HL-60 (cell line): Measurements from ENCODE around the gene CREB3L4.
A peak's percentile ranks its signal among the peaks of the same experiment; 100 is the strongest.

ENCODE experiments used
- DNase-seq, 2 experiments: peaks; one replicate each; pipeline ENCODE4 v3.0.0-alpha.2; 2010 to 2020; ENCODE audit warnings: low read depth in 1 of 2, low spot score in 1 of 2
- H3K27ac ChIP-seq: fragments of 250-450 bp; sonication (Bioruptor Pico); replicated peaks from 2 replicates; pipeline ENCODE4 v1.5.1; 2020; ENCODE audit warnings: mild to moderate bottlenecking, moderate library complexity
- H3K27me3 ChIP-seq: fragments of 250-450 bp; sonication (Bioruptor Pico); 2 replicates; pipeline ENCODE4 v1.5.1; 2021; ENCODE audit warnings: mild to moderate bottlenecking, moderate library complexity; ENCODE audit not compliant: insufficient read depth, poor library complexity, severe bottlenecking
- H3K4me3 ChIP-seq: replicated peaks from 2 replicates; pipeline ENCODE4 v1.5.1; 2011; ENCODE audit warnings: mild to moderate bottlenecking, control low read depth, low read length; ENCODE audit not compliant: insufficient read depth
- GABPA ChIP-seq: IDR thresholded peaks from 2 replicates; pipeline ENCODE4 v1.6.1; 2012; ENCODE audit warnings: low read depth
- POLR2AphosphoS5 ChIP-seq: IDR thresholded peaks from 2 replicates; pipeline ENCODE4 v1.6.1; 2012; ENCODE audit warnings: low read depth
- SPI1 ChIP-seq: IDR thresholded peaks from 2 replicates; pipeline ENCODE4 v1.6.1; 2012; ENCODE audit warnings: low read depth, mild to moderate bottlenecking, borderline replicate concordance
- TF ChIP-seq, protein P1 (sequence below): IDR thresholded peaks from 2 replicates; pipeline ENCODE4 v1.6.1; 2012; ENCODE audit warnings: low read depth; ENCODE audit not compliant: insufficient replicate concordance
- TF ChIP-seq, protein P2 (sequence below): IDR thresholded peaks from one replicate; pipeline ENCODE4 v1.5.1; 2011; ENCODE audit warnings: low read length, control low read depth, inconsistent platforms; ENCODE audit not compliant: insufficient read depth

Gene CREB3L4

DNA sequence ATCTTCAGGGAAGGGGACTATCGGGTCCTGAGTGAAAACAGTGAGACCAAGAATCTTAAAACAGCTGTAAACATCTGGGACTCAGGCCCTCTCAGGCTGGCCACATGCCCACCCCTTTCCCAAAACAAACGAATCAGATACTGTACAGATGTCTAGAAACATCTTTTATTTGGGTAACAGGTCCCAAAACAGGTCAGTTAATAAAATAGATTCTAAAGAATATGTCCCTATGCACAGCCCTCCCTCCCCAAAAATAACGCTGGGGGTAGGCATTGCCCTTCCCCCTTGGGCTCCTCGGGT, 8.8 kb upstream of the CREB3L4 start:
- TF ChIP-seq POLR2AphosphoS5 (no peak), SPI1 (no peak), GABPA (no peak)
- TF ChIP-seq, protein P1, sequence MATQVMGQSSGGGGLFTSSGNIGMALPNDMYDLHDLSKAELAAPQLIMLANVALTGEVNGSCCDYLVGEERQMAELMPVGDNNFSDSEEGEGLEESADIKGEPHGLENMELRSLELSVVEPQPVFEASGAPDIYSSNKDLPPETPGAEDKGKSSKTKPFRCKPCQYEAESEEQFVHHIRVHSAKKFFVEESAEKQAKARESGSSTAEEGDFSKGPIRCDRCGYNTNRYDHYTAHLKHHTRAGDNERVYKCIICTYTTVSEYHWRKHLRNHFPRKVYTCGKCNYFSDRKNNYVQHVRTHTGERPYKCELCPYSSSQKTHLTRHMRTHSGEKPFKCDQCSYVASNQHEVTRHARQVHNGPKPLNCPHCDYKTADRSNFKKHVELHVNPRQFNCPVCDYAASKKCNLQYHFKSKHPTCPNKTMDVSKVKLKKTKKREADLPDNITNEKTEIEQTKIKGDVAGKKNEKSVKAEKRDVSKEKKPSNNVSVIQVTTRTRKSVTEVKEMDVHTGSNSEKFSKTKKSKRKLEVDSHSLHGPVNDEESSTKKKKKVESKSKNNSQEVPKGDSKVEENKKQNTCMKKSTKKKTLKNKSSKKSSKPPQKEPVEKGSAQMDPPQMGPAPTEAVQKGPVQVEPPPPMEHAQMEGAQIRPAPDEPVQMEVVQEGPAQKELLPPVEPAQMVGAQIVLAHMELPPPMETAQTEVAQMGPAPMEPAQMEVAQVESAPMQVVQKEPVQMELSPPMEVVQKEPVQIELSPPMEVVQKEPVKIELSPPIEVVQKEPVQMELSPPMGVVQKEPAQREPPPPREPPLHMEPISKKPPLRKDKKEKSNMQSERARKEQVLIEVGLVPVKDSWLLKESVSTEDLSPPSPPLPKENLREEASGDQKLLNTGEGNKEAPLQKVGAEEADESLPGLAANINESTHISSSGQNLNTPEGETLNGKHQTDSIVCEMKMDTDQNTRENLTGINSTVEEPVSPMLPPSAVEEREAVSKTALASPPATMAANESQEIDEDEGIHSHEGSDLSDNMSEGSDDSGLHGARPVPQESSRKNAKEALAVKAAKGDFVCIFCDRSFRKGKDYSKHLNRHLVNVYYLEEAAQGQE, result no peak
- TF ChIP-seq, protein P2, sequence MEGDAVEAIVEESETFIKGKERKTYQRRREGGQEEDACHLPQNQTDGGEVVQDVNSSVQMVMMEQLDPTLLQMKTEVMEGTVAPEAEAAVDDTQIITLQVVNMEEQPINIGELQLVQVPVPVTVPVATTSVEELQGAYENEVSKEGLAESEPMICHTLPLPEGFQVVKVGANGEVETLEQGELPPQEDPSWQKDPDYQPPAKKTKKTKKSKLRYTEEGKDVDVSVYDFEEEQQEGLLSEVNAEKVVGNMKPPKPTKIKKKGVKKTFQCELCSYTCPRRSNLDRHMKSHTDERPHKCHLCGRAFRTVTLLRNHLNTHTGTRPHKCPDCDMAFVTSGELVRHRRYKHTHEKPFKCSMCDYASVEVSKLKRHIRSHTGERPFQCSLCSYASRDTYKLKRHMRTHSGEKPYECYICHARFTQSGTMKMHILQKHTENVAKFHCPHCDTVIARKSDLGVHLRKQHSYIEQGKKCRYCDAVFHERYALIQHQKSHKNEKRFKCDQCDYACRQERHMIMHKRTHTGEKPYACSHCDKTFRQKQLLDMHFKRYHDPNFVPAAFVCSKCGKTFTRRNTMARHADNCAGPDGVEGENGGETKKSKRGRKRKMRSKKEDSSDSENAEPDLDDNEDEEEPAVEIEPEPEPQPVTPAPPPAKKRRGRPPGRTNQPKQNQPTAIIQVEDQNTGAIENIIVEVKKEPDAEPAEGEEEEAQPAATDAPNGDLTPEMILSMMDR, result no peak
- H3K27ac ChIP-seq, result no peak overlapping the region
- H3K27me3 ChIP-seq, result no peaks in the 10 kb centered on the region
- no peak overlapping the region for H3K4me3 ChIP-seq
- no peak for DNase-seq

DNA sequence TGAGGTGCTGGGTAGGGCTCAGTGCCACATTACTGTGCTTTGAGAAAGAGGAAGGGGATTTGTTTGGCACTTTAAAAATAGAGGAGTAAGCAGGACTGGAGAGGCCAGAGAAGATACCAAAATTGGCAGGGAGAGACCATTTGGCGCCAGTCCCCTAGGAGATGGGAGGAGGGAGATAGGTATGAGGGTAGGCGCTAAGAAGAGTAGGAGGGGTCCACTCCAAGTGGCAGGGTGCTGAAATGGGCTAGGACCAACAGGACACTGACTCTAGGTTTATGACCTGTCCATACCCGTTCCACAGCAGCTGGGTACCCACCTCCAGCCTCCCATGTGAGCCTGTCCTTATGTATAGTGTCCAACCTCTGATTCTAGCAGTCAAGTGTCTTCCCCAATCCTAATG, 8.2 kb upstream of the CREB3L4 start:
- H3K27me3 ChIP-seq, result no peaks in the 10 kb centered on the region
- H3K4me3 ChIP-seq, result no peak overlapping the region
- no peak overlapping the region for H3K27ac ChIP-seq
- DNase-seq, result no peak
- TF ChIP-seq, protein P1, result no peak
- TF ChIP-seq SPI1 (peak; percentile 17; the same call in 1 of the 2 replicates), GABPA (no peak), POLR2AphosphoS5 (no peak)
- TF ChIP-seq, protein P2, result no peak

DNA sequence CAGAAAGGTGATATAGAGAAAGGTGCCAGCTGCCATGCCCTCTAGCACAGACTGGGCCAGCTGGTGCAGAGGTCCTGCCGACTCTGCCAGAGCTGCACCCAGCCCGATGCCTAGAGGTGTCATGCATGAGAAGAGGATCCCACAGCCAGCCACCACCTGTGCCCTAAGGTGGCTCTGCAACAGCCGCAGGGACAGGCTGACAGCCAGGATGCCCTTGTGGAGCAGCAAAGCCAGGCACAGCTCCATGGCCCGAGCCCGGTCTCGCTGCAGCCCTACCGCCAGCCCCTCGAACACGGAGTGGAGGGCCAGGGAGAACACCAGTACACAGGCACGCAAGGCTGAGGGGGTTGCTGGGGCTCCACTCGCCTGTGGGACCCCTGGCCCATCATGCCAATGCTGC, 7.5 kb upstream of the CREB3L4 start:
- DNase-seq, result no peak
- no peaks in the 10 kb centered on the region for H3K27me3 ChIP-seq
- H3K27ac ChIP-seq, result no peak overlapping the region
- H3K4me3 ChIP-seq, result no peak overlapping the region
- TF ChIP-seq POLR2AphosphoS5 (no peak), GABPA (no peak)

DNA sequence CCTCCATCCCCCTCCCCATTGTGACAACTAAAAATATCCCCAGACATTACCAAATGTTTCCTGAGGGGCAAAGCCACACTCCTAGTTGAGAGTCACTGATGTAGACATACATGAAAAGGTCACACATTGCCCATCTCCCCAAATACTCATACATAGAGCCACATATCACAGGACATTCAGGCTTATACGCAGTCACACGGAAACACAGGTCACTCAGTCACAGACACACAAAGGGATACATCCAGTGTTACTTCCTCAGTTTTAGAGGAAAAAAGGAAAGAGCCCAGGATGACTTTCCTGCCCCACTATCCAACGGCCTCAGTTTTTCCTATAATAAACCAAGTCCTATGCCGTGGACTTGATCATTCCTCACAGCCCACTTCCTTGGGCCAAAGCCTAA, 6.3 kb upstream of the CREB3L4 start:
- Histone ChIP-seq H3K27ac (no peak overlapping the region), H3K27me3 (no peaks in the 10 kb centered on the region), H3K4me3 (no peak overlapping the region)
- no peak for TF ChIP-seq GABPA
- TF ChIP-seq, protein P1, result no peak
- TF ChIP-seq POLR2AphosphoS5, result no peak
- TF ChIP-seq, protein P2, result no peak
- no peak for TF ChIP-seq SPI1
- DNase-seq, result no peak
